ENCODE measurements around the gene ACADVL. TPM values are rescaled to one million over a fixed set of nuclear protein-coding genes. Genes with fewer than 3 reads are reported as not detected.
"Not testable (repeated sequence)": the region's sequence is repeated elsewhere in the genome, so short reads cannot be mapped to it uniquely, and the experiment has no call there.

Gene ACADVL
- total and polyA plus RNA-seq, 2 donors (not counting 1 experiment from before 2014, with no cell fraction given) = 640 to 696 TPM

DNA sequence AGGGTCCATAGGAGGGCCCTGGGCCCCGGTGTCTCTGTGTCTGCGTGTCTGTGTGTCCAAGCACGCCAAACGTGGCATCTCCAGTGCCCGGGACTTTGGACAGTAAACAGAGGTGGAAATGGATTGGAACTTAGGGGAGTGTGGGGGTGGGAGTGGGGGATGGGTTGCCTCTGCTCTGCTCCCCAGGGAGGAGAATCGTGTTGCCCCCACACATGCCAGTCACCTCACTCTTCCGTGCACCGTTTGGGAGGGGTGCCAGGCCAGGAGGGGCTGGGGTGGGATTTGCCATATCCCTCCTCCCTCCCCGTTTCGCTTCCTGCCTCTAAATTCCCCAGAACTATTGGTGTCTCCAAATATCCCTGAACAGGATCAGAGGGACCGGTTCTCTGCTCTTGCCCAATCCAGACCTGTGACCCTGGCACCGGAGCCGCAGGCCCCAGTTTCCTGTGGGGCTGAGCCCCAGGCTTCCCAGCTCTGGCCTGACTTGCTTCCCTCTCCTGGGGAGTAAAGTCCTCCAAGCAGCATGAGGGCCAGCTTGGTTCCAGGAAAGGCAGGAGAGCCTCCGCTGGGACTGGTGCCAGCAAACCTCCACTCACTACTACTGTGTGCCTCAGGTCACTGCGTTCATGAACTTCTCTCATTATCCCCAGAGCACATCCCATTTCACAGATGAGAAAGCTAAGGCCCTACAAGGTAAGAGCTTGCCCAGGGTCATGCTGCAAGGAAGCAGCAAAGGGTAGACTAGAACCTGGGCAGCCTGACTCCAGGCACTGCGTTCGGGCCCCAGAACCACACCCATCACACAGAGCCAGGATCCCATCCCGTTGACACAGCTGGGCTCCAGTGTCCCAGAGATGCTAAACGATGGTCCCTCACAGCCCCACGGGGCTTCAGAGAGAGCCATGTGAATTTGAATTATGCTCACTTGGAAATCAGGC lies 40.2 kb upstream of the ACADVL start, which contains the start of gene ASGR1:
ASGR1 (minus strand) TSS at position 54 of the 938 bp plus-strand sequence. CDS start 807 bp downstream, outside the sequence.
- no peak for ATAC-seq (ENCODE audit: low read depth)
- peaks cover 12% of the 10 kb centered on the region for H3K27me3 Mint-ChIP-seq
- WGBS (ENCODE audit: insufficient coverage) = 94% methylated on average over 15 of the region's 20 CpGs
- no peaks in the 10 kb centered on the region for H3K9me3 Mint-ChIP-seq (ENCODE audit: insufficient read depth)
- POLR2A ChIA-PET = no interaction called here
- H3K4me1 ChIP-seq (ENCODE audit: control insufficient read depth in 2 of 2, insufficient read depth in 2 of 2, low read length in 2 of 2) = peaks cover 16 to 32% of the 10 kb centered on the region in 2 donors
- TF ChIP-seq EZH2 (IDR thresholded peaks at IDR 0.05; ENCODE audit: borderline replicate concordance, insufficient read depth, low read depth, low read length, poor library complexity, severe bottlenecking) = no peak
- TF ChIP-seq, protein P1, sequence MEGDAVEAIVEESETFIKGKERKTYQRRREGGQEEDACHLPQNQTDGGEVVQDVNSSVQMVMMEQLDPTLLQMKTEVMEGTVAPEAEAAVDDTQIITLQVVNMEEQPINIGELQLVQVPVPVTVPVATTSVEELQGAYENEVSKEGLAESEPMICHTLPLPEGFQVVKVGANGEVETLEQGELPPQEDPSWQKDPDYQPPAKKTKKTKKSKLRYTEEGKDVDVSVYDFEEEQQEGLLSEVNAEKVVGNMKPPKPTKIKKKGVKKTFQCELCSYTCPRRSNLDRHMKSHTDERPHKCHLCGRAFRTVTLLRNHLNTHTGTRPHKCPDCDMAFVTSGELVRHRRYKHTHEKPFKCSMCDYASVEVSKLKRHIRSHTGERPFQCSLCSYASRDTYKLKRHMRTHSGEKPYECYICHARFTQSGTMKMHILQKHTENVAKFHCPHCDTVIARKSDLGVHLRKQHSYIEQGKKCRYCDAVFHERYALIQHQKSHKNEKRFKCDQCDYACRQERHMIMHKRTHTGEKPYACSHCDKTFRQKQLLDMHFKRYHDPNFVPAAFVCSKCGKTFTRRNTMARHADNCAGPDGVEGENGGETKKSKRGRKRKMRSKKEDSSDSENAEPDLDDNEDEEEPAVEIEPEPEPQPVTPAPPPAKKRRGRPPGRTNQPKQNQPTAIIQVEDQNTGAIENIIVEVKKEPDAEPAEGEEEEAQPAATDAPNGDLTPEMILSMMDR (IDR thresholded peaks at IDR 0.05) = no peak
- no peak within 1 kb of the TSS for H3K4me3 Mint-ChIP-seq
- H3K79me2 ChIP-seq (ENCODE audit: control insufficient read depth, insufficient read depth, low read length) = no peaks in the 10 kb centered on the region
- peaks cover 0 to 3% (median 0%) of the 10 kb centered on the region in 3 donors for H3K9me3 ChIP-seq (ENCODE audit: control extremely low read depth in 1 of 3, control insufficient read depth in 2 of 3, insufficient read depth in 1 of 3, low read length in 2 of 3)
- peaks cover 0 to 43% (median 33%) of the 10 kb centered on the region in 4 experiments for H3K27me3 ChIP-seq (replicated peaks in 1 of 4; ENCODE audit: control extremely low read depth in 1 of 4, control insufficient read depth in 3 of 4, insufficient read depth in 4 of 4, low read length in 3 of 4)
- peak within 1 kb of the TSS; percentile 67 for H3K4me2 ChIP-seq (replicated peaks; ENCODE audit: low read depth, low read length, poor library complexity, severe bottlenecking)
- no peaks in the 10 kb centered on the region for H4K20me1 ChIP-seq (ENCODE audit: control insufficient read depth, insufficient read depth, low read length, poor library complexity, severe bottlenecking)
- no peak for DNase-seq
- H3K4me1 Mint-ChIP-seq = peaks cover 13% of the 10 kb centered on the region
- peak within 1 kb of the TSS; percentile 15 for H3K27ac Mint-ChIP-seq
- peak within 1 kb of the TSS; percentile 63 for H2AFZ ChIP-seq (ENCODE audit: insufficient read depth, low read depth, low read length, poor library complexity, severe bottlenecking)
- no peak within 1 kb of the TSS for H3K4me3 ChIP-seq (ENCODE audit: control extremely low read depth in 1 of 5, extremely low read depth in 1 of 5, insufficient read depth in 1 of 5, low read depth in 2 of 5, low read length in 4 of 5)
- intact Hi-C loops (cut with micrococcal nuclease) = loop anchor here (5.0 kb wide), 1 partner anchor 47 kb away; no protein-coding TSS in a partner anchor
- no peak within 1 kb of the TSS for H3K27ac ChIP-seq (ENCODE audit: low read length in 2 of 2)
- no peak within 1 kb of the TSS for H3K9ac ChIP-seq (ENCODE audit: low read length)
- H3K36me3 ChIP-seq (replicated peaks in 1 of 2; ENCODE audit: control extremely low read depth in 1 of 2, control insufficient read depth in 1 of 2, extremely low read depth in 1 of 2, insufficient read depth in 2 of 2, low read length in 1 of 2) = no peaks in the 10 kb centered on the region
- CTCF ChIA-PET = interaction anchor here (0.8 to 3.0 kb wide), 4 partner anchors 125 to 175 kb away, joined by 3 to 20 read pairs (median 6); no protein-coding TSS in a partner anchor

DNA sequence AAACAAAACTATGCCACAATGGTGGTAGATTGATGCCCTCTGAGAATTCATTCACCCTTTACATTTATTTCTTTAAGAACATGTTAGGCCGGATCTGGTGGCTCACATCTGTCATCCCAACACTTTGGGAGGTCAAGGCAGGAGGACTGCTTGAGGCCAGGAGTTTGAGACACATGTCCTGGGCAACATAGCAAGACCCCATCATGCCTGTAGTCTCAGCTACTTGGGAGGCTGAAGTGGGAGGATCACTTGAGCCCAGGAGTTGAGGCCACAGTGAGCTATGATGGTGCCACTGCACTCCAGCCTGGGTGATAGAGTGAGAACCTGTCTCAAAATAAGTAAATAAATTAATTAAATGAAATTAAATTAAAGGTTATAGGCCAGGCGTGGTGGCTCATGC lies 37.6 kb upstream of the ACADVL start:
- no CpG with 5 or more reads among the region's 2 CpGs for WGBS (ENCODE audit: insufficient coverage)
- H3K9me3 Mint-ChIP-seq (ENCODE audit: insufficient read depth); H3K4me2 ChIP-seq (replicated peaks; ENCODE audit: low read depth, low read length, poor library complexity, severe bottlenecking); H3K27ac ChIP-seq (ENCODE audit: low read length in 2 of 2); DNase-seq; H3K79me2 ChIP-seq (ENCODE audit: control insufficient read depth, insufficient read depth, low read length); H3K4me3 Mint-ChIP-seq; intact Hi-C loops (cut with micrococcal nuclease); H3K9me3 ChIP-seq (ENCODE audit: control extremely low read depth in 1 of 3, control insufficient read depth in 2 of 3, insufficient read depth in 1 of 3, low read length in 2 of 3); POLR2A ChIA-PET; H3K27ac Mint-ChIP-seq; H3K9ac ChIP-seq (ENCODE audit: low read length); H2AFZ ChIP-seq (ENCODE audit: insufficient read depth, low read depth, low read length, poor library complexity, severe bottlenecking); ATAC-seq (ENCODE audit: low read depth); H3K4me3 ChIP-seq (ENCODE audit: control extremely low read depth in 1 of 5, extremely low read depth in 1 of 5, insufficient read depth in 1 of 5, low read depth in 2 of 5, low read length in 4 of 5); H3K36me3 ChIP-seq (replicated peaks in 1 of 2; ENCODE audit: control extremely low read depth in 1 of 2, control insufficient read depth in 1 of 2, extremely low read depth in 1 of 2, insufficient read depth in 2 of 2, low read length in 1 of 2); H4K20me1 ChIP-seq (ENCODE audit: control insufficient read depth, insufficient read depth, low read length, poor library complexity, severe bottlenecking): not testable (repeated sequence)
- Histone ChIP-seq H3K27me3 (replicated peaks in 1 of 4; ENCODE audit: control extremely low read depth in 1 of 4, control insufficient read depth in 3 of 4, insufficient read depth in 4 of 4, low read length in 3 of 4) (peaks cover 0 to 19% (median 11%) of the 10 kb centered on the region in 4 experiments), H3K4me1 (ENCODE audit: control insufficient read depth in 2 of 2, insufficient read depth in 2 of 2, low read length in 2 of 2) (peaks cover 11 to 13% of the 10 kb centered on the region in 2 donors)
- Mint-ChIP-seq H3K27me3 (peaks cover 20% of the 10 kb centered on the region), H3K4me1 (peaks cover 16% of the 10 kb centered on the region)
- CTCF ChIA-PET = interaction anchor here (0.6 to 0.9 kb wide), 3 partner anchors 18 to 48 kb away, joined by 3 read pairs; no protein-coding TSS in a partner anchor

All from B cell (primary cell).